CD4-positive, alpha-beta T cell treated with Interleukin-2 at 100 ng/mL for 4 hours (primary cell): ENCODE results near the gene KRTAP10-7.
"Not testable (repeated sequence)": the region's sequence is repeated elsewhere in the genome, so short reads cannot be mapped to it uniquely, and the experiment has no call there.

Source experiments
- DNase-seq: peaks from one replicate; pipeline ENCODE4 v3.0.0-alpha.2; 2020; ENCODE audit warnings: low spot score

The KRTAP10-7 gene, protein sequence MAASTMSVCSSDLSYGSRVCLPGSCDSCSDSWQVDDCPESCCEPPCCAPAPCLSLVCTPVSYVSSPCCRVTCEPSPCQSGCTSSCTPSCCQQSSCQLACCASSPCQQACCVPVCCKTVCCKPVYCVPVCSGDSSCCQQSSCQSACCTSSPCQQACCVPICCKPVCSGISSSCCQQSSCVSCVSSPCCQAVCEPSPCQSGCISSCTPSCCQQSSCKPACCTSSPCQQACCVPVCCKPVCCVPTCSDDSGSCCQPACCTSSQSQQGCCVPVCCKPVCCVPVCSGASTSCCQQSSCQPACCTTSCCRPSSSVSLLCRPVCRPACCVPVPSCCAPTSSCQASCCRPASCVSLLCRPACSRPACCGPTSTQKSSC

GRCh38 chr21:44600118-44600978, at the start of gene KRTAP10-7:
Gene KRTAP10-7 (plus strand): TSS chr21:44600597. CDS start chr21:44600622, 25 bp downstream.
- not testable (repeated sequence) for DNase-seq

DNA sequence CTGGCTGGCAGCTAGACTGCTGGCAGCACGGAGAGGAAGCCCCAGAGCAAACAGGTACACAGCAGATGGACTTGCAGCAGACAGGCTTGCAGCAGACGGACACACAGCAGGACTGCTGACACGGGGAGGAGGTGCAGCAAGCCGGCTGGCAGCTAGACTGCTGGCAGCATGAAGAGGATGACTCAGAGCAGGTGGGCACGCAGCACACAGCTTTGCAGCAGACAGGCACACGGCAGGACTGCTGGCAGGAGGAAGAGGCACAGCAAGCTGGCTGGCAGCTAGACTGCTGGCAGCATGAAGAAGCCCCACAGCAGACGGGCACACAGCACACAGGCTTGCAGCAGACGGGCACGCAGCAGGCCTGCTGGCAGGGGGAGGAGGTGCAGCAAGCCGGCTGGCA, 49.6 kb upstream of the KRTAP10-7 start:
- no peak for DNase-seq

- no peak for DNase-seq
Measured at GRCh38 chr21:44551340-44551961, 48.9 kb upstream of the KRTAP10-7 start, which contains the start of gene KRTAP10-2. Gene KRTAP10-2 (minus strand): TSS chr21:44551505. CDS start chr21:44551458, 47 bp downstream.

GRCh38 chr21:44552136-44552535, 48.3 kb upstream of the KRTAP10-7 start:
- DNase-seq = no peak

DNA sequence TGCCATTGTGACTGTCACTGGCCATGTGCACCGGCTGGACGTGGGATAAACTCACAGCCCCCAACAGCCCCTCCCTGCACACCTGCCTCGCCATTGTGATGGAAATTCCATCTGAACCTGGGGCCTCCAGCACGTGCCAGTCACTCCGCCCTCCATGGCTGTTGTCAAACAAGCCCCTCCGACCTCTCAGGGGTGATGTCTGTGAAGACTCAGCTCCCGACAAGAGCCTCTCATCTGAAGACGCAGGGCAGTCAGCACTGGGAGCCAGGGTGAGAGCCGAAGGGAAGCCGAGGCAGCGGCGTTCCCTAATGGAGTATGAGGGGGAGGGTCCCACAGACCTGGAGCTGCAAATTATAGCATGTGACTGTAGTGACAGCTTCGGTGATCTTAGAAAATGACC, 47.7 kb upstream of the KRTAP10-7 start:
- DNase-seq = no peak

DNA sequence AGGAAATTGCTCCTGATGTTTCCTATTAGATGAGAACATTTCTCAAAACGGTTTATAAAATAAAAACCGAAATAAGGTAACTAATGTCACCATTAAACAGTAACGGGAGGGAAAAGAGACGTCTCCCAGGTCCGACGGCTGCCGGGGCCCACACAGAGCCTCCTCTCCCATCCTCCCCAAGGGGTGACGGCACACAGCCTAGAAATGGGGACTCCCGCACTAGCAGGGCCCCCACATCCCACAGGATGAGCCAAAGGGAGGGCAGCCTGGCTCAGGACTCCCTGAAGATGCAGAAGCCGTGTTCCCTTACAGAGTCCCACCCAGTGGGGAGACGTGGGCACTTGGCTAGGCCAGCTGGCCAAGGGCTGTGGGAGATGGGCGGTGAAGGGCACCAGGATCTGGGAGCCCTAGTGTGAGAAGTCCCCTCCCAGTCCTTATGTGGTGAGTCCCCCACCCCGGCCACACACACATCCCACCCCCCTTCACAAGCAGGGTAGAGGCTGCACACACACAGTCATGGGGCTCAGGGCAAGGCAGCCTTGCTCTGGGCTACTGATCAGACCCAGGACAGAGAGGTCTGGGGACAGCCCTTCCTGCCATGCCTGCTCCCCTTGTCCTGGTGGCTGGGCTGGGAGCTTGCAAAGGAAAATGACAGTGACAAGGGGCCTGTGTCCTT, 45.1 kb upstream of the KRTAP10-7 start:
- DNase-seq = no peak

- no peak for DNase-seq
Measured at GRCh38 chr21:44556879-44557278, 43.5 kb upstream of the KRTAP10-7 start.

GRCh38 chr21:44557491-44558328, 42.7 kb upstream of the KRTAP10-7 start:
- DNase-seq = no peak

DNA sequence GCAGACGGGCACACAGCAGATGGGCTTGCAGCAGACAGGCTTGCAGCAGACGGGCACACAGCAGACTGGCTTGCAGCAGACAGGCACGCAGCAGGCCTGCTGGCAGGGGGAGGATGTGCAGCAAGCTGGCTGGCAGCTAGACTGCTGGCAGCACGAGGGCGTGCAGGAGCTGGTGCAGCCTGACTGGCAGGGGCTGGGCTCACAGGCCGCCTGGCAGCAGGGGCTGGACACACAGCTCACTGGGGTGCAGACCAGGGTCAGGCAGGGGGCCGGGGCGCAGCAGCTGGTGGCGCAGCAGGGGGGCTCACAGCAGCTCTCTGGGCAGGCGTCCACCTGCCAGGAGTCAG, 42.1 kb upstream of the KRTAP10-7 start:
- DNase-seq = not testable (repeated sequence)

DNA sequence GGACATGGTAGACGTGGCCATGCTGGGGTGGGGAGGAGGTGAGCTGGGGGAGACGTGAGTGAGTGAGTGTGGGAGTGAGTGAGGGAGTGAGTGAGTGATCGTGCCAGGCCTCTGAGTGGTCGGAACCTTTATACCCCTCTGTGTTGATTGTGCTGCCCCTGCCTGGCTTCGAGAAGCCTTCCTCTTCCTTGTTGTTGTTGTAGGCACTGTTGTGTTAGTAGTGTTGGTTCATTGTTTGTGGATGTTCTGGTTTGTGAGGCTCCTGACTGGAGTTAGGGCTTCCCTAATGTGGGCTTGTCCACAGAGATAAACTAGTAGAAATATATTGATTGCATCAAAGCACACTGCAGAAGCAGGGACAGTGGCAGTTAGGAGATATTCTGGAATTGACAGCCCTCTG, 41.7 kb upstream of the KRTAP10-7 start, which contains the start of gene KRTAP10-3:
Gene KRTAP10-3 (minus strand): TSS at position 101 of the 400 bp plus-strand sequence. CDS start 80 bp downstream, at position 21.
- DNase-seq = no peak

- no peak for DNase-seq
Measured at GRCh38 chr21:44564099-44564498, 36.3 kb upstream of the KRTAP10-7 start.

GRCh38 chr21:44564886-44565598, 35.4 kb upstream of the KRTAP10-7 start:
- DNase-seq = no peak

GRCh38 chr21:44566403-44566802, 34.0 kb upstream of the KRTAP10-7 start:
- no peak for DNase-seq

DNA sequence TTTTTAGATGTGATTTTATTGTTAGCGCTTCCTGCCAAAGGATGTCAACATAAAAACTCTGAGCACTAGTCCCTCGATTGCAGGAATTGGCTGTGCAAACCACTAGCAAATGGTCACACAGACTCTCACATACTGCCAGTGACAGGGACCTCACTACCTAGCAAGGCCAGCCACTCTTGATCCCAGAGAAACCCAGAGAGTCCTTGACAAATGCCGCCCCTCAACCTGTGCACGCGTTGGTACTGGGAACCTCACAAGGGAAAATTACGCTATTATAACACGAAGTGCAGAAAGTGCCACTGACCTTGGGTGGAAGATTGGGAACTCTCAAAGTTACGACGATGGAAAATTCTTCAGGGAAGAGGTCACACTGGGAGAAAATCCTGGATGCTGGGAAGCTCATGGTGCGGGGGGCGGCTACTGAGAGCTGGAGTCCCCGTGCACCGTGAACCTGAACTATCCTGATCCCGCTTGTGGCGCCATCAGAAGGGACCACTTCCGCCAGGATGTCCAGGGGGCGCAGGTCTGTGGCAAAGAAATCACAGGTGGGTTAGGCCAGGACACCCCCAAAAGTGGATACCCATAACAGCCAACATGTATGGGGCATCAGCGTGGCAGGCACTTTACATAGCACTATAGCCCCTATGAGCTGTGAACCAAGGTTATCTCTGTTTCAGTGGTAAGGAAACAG, 32.8 kb upstream of the KRTAP10-7 start:
- DNase-seq = no peak

GRCh38 chr21:44568261-44568660, 32.1 kb upstream of the KRTAP10-7 start:
- no peak for DNase-seq

GRCh38 chr21:44568667-44569556, 31.5 kb upstream of the KRTAP10-7 start:
- no peak for DNase-seq

DNA sequence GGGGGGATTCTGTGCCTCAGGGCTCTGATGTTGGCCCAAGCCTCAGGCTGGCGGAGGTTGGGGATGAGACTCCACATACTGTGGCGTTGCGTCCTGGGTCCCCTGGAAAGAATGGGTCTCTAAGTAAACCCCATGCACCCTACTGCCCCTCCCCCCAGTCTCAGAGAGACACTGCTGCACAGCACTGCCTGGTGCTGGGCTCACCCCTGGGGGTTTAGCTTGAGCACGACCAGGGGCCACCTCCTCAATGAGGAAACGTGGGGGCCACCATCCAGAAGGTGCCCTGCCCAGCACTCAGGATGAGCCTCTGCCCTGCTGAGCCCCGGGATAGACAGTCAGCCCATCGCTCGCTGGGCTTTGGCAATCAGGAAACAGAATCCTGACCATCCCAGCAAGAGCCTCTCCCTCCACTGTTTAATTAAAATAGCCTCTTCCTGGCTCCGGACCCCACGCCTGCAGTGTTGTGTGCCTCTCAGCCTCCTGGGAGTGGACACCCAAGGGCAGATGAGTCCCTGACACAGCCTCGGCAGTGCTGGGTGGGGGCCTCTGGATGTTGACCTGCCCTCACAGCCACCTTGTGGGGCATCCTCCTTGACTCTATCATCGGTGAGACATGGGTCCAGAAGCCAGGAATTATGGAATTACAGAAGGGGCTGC, 30.4 kb upstream of the KRTAP10-7 start:
- DNase-seq = no peak

- DNase-seq = no peak
Measured at GRCh38 chr21:44571296-44571695, 29.1 kb upstream of the KRTAP10-7 start.
